ENCODE results near the gene TSPEAR.

DNA sequence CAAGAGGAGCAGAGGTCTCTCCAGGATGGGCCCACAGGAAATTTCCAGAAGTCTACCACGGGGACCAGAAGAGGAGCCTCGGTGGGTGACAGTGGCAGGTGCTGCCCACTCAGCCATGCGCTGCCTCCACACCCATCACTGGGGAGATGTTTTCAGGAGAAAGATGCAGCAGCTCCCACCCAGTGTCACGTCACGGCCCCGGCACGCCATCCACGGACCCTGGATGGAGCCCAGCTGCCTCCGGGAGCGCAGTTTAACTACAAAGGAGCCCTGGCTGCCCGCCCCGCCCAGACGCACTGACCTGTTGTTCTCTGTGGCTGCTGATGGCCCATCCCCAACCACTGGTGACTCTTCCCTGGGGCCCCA is 6.8 kb downstream of the TSPEAR start:
- TF ChIP-seq, protein P1, sequence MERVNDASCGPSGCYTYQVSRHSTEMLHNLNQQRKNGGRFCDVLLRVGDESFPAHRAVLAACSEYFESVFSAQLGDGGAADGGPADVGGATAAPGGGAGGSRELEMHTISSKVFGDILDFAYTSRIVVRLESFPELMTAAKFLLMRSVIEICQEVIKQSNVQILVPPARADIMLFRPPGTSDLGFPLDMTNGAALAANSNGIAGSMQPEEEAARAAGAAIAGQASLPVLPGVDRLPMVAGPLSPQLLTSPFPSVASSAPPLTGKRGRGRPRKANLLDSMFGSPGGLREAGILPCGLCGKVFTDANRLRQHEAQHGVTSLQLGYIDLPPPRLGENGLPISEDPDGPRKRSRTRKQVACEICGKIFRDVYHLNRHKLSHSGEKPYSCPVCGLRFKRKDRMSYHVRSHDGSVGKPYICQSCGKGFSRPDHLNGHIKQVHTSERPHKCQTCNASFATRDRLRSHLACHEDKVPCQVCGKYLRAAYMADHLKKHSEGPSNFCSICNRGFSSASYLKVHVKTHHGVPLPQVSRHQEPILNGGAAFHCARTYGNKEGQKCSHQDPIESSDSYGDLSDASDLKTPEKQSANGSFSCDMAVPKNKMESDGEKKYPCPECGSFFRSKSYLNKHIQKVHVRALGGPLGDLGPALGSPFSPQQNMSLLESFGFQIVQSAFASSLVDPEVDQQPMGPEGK (CRISPR knock-in tag; IDR thresholded peaks at IDR 0.05; ENCODE audit: borderline replicate concordance) = no peak
- TF ChIP-seq, protein P2, sequence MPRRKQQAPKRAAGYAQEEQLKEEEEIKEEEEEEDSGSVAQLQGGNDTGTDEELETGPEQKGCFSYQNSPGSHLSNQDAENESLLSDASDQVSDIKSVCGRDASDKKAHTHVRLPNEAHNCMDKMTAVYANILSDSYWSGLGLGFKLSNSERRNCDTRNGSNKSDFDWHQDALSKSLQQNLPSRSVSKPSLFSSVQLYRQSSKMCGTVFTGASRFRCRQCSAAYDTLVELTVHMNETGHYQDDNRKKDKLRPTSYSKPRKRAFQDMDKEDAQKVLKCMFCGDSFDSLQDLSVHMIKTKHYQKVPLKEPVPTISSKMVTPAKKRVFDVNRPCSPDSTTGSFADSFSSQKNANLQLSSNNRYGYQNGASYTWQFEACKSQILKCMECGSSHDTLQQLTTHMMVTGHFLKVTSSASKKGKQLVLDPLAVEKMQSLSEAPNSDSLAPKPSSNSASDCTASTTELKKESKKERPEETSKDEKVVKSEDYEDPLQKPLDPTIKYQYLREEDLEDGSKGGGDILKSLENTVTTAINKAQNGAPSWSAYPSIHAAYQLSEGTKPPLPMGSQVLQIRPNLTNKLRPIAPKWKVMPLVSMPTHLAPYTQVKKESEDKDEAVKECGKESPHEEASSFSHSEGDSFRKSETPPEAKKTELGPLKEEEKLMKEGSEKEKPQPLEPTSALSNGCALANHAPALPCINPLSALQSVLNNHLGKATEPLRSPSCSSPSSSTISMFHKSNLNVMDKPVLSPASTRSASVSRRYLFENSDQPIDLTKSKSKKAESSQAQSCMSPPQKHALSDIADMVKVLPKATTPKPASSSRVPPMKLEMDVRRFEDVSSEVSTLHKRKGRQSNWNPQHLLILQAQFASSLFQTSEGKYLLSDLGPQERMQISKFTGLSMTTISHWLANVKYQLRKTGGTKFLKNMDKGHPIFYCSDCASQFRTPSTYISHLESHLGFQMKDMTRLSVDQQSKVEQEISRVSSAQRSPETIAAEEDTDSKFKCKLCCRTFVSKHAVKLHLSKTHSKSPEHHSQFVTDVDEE (CRISPR knock-in tag; IDR thresholded peaks at IDR 0.05) = no peak
- TF ChIP-seq ZFP3 (CRISPR knock-in tag; IDR thresholded peaks at IDR 0.05) (no peak), ISL1 (CRISPR knock-in tag; IDR thresholded peaks at IDR 0.05) (no peak), ZNF8 (CRISPR knock-in tag; IDR thresholded peaks at IDR 0.05) (no peak), PPARA (CRISPR knock-in tag; IDR thresholded peaks at IDR 0.05; ENCODE audit: borderline replicate concordance) (no peak), TOX (CRISPR knock-in tag; IDR thresholded peaks at IDR 0.05; ENCODE audit: borderline replicate concordance) (no peak)
- TF ChIP-seq, protein P3, sequence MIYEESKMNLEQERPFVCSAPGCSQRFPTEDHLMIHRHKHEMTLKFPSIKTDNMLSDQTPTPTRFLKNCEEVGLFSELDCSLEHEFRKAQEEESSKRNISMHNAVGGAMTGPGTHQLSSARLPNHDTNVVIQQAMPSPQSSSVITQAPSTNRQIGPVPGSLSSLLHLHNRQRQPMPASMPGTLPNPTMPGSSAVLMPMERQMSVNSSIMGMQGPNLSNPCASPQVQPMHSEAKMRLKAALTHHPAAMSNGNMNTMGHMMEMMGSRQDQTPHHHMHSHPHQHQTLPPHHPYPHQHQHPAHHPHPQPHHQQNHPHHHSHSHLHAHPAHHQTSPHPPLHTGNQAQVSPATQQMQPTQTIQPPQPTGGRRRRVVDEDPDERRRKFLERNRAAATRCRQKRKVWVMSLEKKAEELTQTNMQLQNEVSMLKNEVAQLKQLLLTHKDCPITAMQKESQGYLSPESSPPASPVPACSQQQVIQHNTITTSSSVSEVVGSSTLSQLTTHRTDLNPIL (CRISPR knock-in tag; IDR thresholded peaks at IDR 0.05; ENCODE audit: low read depth) = no peak

All from SK-N-SH treated with all-trans-retinoic acid at 6 μM for 48 hours (cell line).